ENCODE measurements around the gene PPFIBP1. TPM values are rescaled to one million over a fixed set of nuclear protein-coding genes. Genes with fewer than 3 reads are reported as not detected.

PPFIBP1 gene
- total RNA-seq (11.1 and 15.0 TPM in 2 replicates), polyA plus RNA-seq (3.3 and 6.5 TPM in 2 replicates), polyA minus RNA-seq (8.6 and 11.1 TPM in 2 replicates)
- total RNA-seq (2013) = 16.0 TPM

DNA sequence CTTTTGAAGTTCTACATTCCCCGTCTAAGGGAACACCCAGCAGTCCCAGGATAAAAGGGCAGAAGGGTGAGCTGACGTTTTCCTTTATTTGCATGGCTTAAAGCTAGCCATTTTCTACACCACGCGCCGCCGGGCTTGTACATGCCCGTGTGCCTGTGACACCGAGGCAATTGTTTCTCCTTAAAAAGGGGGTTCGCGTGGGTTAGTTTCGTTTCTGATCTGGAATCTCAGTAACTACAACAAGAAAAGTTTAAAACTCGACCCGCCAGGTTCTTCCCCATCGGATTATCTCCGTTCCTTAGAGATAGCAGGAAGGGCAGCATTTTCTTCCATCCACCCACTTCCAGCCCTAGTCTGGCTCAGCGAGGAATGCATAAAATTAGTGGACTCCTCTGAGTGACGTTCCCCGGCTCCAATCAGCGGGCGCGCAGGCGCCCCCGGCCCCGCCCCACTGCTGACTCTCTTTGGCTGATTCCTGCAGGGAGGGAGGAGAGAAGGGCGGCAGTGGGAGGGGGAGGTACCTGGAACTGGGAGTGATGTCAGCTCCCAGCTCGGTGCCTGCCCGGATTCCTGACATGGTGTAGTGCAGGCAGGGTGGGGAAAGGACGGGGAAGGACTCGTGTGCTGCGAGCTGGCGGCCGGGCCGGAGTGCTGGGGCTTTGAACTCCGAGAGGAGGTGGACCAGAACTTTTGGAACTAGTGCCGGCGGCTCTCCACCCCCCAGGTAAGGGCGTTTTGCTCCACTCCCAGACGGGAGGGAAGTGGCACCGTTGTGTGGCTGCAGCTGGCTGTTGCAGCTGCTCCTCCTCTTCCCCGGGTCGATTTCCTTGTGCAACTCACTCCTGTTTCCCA is at the start of gene PPFIBP1:
Gene PPFIBP1 (plus strand): TSS at position 565 of the 852 bp plus-strand sequence. CDS start 109,191 bp downstream, outside the sequence.
- 1% methylated on average over 38 of the region's 41 CpGs for WGBS (ENCODE audit: insufficient coverage)
- Histone ChIP-seq H3K27me3 (replicated peaks in 1 of 4; ENCODE audit: control extremely low read depth in 1 of 4, control insufficient read depth in 3 of 4, insufficient read depth in 4 of 4, low read length in 3 of 4) (no peaks in the 10 kb centered on the region), H3K4me1 (ENCODE audit: control insufficient read depth in 2 of 2, insufficient read depth in 2 of 2, low read length in 2 of 2) (peaks cover 15 to 20% of the 10 kb centered on the region in 2 donors), H3K27ac (ENCODE audit: low read length in 2 of 2) (peak within 1 kb of the TSS; percentile 79 to 83), H3K9me3 (ENCODE audit: control extremely low read depth in 1 of 3, control insufficient read depth in 2 of 3, insufficient read depth in 1 of 3, low read length in 2 of 3) (no peaks in the 10 kb centered on the region), H3K4me3 (ENCODE audit: control extremely low read depth in 1 of 5, extremely low read depth in 1 of 5, insufficient read depth in 1 of 5, low read depth in 2 of 5, low read length in 4 of 5) (peak within 1 kb of the TSS; percentile 80 to 98 (median 87)), H3K79me2 (ENCODE audit: control insufficient read depth, insufficient read depth, low read length) (no peaks in the 10 kb centered on the region), H4K20me1 (ENCODE audit: control insufficient read depth, insufficient read depth, low read length, poor library complexity, severe bottlenecking) (no peaks in the 10 kb centered on the region), H3K4me2 (replicated peaks; ENCODE audit: low read depth, low read length, poor library complexity, severe bottlenecking) (peak within 1 kb of the TSS; percentile 82), H3K36me3 (replicated peaks in 1 of 2; ENCODE audit: control extremely low read depth in 1 of 2, control insufficient read depth in 1 of 2, extremely low read depth in 1 of 2, insufficient read depth in 2 of 2, low read length in 1 of 2) (no peaks in the 10 kb centered on the region), H2AFZ (ENCODE audit: insufficient read depth, low read depth, low read length, poor library complexity, severe bottlenecking) (peak within 1 kb of the TSS; percentile 83), H3K9ac (ENCODE audit: low read length) (peak within 1 kb of the TSS; percentile 78)
- peak; percentile 99 for ATAC-seq (ENCODE audit: low read depth)
- H3K4me3 Mint-ChIP-seq = peak within 1 kb of the TSS; percentile 98
- peak within 1 kb of the TSS; percentile 95 for H3K27ac Mint-ChIP-seq
- ChIA-PET CTCF (interaction anchor here (0.5 to 1.1 kb wide), 4 partner anchors 8 to 302 kb away, joined by 3 to 5 read pairs (median 3); no protein-coding TSS in a partner anchor), POLR2A (interaction anchor here (0.6 to 0.7 kb wide), 2 partner anchors 9 to 11 kb away, joined by 3 to 4 read pairs; no protein-coding TSS in a partner anchor)
- no peak for TF ChIP-seq EZH2 (IDR thresholded peaks at IDR 0.05; ENCODE audit: borderline replicate concordance, insufficient read depth, low read depth, low read length, poor library complexity, severe bottlenecking)
- TF ChIP-seq, protein P1, sequence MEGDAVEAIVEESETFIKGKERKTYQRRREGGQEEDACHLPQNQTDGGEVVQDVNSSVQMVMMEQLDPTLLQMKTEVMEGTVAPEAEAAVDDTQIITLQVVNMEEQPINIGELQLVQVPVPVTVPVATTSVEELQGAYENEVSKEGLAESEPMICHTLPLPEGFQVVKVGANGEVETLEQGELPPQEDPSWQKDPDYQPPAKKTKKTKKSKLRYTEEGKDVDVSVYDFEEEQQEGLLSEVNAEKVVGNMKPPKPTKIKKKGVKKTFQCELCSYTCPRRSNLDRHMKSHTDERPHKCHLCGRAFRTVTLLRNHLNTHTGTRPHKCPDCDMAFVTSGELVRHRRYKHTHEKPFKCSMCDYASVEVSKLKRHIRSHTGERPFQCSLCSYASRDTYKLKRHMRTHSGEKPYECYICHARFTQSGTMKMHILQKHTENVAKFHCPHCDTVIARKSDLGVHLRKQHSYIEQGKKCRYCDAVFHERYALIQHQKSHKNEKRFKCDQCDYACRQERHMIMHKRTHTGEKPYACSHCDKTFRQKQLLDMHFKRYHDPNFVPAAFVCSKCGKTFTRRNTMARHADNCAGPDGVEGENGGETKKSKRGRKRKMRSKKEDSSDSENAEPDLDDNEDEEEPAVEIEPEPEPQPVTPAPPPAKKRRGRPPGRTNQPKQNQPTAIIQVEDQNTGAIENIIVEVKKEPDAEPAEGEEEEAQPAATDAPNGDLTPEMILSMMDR (IDR thresholded peaks at IDR 0.05) = no peak
- H3K4me1 Mint-ChIP-seq = peaks cover 28% of the 10 kb centered on the region
- H3K9me3 Mint-ChIP-seq (ENCODE audit: insufficient read depth) = no peaks in the 10 kb centered on the region
- intact Hi-C loops (cut with micrococcal nuclease) = loop anchor here (1.0 to 10.0 kb wide), 7 partner anchors 10 to 587 kb away; partner anchors contain the start of genes FGFR1OP2, INTS13, KLHL42 and MANSC4
- peak; percentile 95 for DNase-seq
- peaks cover 9% of the 10 kb centered on the region for H3K27me3 Mint-ChIP-seq

DNA sequence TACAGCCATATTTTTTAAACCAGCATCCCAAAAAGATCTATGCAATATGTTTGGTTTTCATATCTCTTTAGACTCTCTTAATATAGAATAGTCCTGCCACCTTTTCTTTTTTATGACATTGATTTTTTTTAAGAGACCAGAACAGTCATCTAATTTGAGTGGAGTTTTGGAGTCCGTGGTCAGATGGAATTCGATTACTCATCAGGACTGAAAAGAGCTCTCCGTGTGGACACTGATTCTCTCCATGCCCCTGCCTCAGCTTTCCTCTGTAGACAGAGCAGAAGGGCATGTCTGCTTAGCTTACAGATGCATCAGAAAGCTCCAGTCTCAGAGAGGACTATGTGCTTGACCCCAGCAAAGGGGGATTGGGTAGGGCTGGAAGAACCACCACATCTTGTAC is 49.7 kb upstream of the PPFIBP1 start:
- WGBS (ENCODE audit: insufficient coverage) = 76% methylated on average over 3 of the region's 3 CpGs
- Histone ChIP-seq H3K9me3 (ENCODE audit: control extremely low read depth in 1 of 3, control insufficient read depth in 2 of 3, insufficient read depth in 1 of 3, low read length in 2 of 3) (peaks cover 5 to 26% (median 14%) of the 10 kb centered on the region in 3 donors), H3K4me1 (ENCODE audit: control insufficient read depth in 2 of 2, insufficient read depth in 2 of 2, low read length in 2 of 2) (no peaks in the 10 kb centered on the region), H4K20me1 (ENCODE audit: control insufficient read depth, insufficient read depth, low read length, poor library complexity, severe bottlenecking) (no peaks in the 10 kb centered on the region), H3K27ac (ENCODE audit: low read length in 2 of 2) (no peak overlapping the region), H3K27me3 (replicated peaks in 1 of 4; ENCODE audit: control extremely low read depth in 1 of 4, control insufficient read depth in 3 of 4, insufficient read depth in 4 of 4, low read length in 3 of 4) (no peaks in the 10 kb centered on the region), H3K4me3 (ENCODE audit: control extremely low read depth in 1 of 5, extremely low read depth in 1 of 5, insufficient read depth in 1 of 5, low read depth in 2 of 5, low read length in 4 of 5) (no peak overlapping the region), H3K36me3 (replicated peaks in 1 of 2; ENCODE audit: control extremely low read depth in 1 of 2, control insufficient read depth in 1 of 2, extremely low read depth in 1 of 2, insufficient read depth in 2 of 2, low read length in 1 of 2) (no peaks in the 10 kb centered on the region), H2AFZ (ENCODE audit: insufficient read depth, low read depth, low read length, poor library complexity, severe bottlenecking) (no peak overlapping the region), H3K4me2 (replicated peaks; ENCODE audit: low read depth, low read length, poor library complexity, severe bottlenecking) (no peak overlapping the region), H3K79me2 (ENCODE audit: control insufficient read depth, insufficient read depth, low read length) (no peaks in the 10 kb centered on the region), H3K9ac (ENCODE audit: low read length) (no peak overlapping the region)
- no peak overlapping the region for H3K4me3 Mint-ChIP-seq
- POLR2A ChIA-PET = no interaction called here
- no peak for DNase-seq
- CTCF ChIA-PET = no interaction called here
- H3K27ac Mint-ChIP-seq = no peak overlapping the region
- TF ChIP-seq, protein P1 (IDR thresholded peaks at IDR 0.05) = no peak
- no peak for TF ChIP-seq EZH2 (IDR thresholded peaks at IDR 0.05; ENCODE audit: borderline replicate concordance, insufficient read depth, low read depth, low read length, poor library complexity, severe bottlenecking)
- no peaks in the 10 kb centered on the region for H3K4me1 Mint-ChIP-seq
- H3K9me3 Mint-ChIP-seq (ENCODE audit: insufficient read depth) = peaks cover 19% of the 10 kb centered on the region
- ATAC-seq (ENCODE audit: low read depth) = no peak
- intact Hi-C loops (cut with micrococcal nuclease) = no loop called here
- peaks cover 3% of the 10 kb centered on the region for H3K27me3 Mint-ChIP-seq
